ENCODE results near the gene MARCHF3.

DNA sequence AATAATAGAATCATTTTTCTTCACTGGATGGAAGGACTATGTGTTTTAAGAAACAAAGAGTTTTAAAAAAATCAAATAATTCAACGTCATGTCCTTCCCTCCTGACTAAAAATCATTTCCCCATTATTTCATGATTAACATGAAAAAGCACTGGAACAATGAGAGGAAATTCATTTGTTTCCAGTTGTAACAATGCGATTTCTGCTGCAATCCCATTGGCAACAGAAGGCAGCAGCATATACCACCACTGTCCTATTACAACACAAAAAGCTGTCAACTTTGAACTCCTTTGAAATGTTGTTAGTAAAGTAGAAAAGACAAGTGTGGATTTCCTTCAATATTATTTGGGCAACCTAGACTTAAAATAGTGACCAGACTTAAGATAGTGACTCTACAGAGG lies 39.9 kb upstream of the MARCHF3 start:
- TF ChIP-seq CTCF (conservative IDR thresholded peaks at IDR 0.05) (no peak), ZFX (IDR thresholded peaks at IDR 0.05) (no peak)

Measured in C4-2B (cell line).